Glutamatergic neuron (in vitro differentiated cells): ENCODE measurements around the gene SCG2. TPM values are rescaled to one million over a fixed set of nuclear protein-coding genes. Genes with fewer than 3 reads are reported as not detected.

ENCODE experiments used
- DNase-seq: peaks from one replicate; pipeline ENCODE4 v3.0.0; 2022
- H3K27ac Mint-ChIP-seq: one replicate; pipeline ENCODE4 v1.8.0; 2020; ENCODE audit warnings: mild to moderate bottlenecking, mixed read lengths, inconsistent platforms; ENCODE audit not compliant: unreplicated experiment
- H3K27me3 Mint-ChIP-seq: one replicate; pipeline ENCODE4 v1.8.0; 2020; ENCODE audit warnings: mild to moderate bottlenecking, moderate library complexity, mixed read lengths, inconsistent platforms; ENCODE audit not compliant: unreplicated experiment
- H3K36me3 Mint-ChIP-seq: one replicate; pipeline ENCODE4 v1.8.0; 2020; ENCODE audit warnings: mild to moderate bottlenecking, mixed read lengths, inconsistent platforms; ENCODE audit not compliant: unreplicated experiment
- H3K4me1 Mint-ChIP-seq: one replicate; pipeline ENCODE4 v1.8.0; 2020; ENCODE audit warnings: mild to moderate bottlenecking, low read depth, mixed read lengths, inconsistent platforms; ENCODE audit not compliant: unreplicated experiment
- H3K4me3 Mint-ChIP-seq: one replicate; pipeline ENCODE4 v1.8.0; 2020; ENCODE audit warnings: mild to moderate bottlenecking, mixed read lengths, inconsistent platforms; ENCODE audit not compliant: unreplicated experiment
- H3K9me3 Mint-ChIP-seq: one replicate; pipeline ENCODE4 v1.8.0; 2020; ENCODE audit warnings: mild to moderate bottlenecking, moderate library complexity, mixed read lengths, inconsistent platforms; ENCODE audit not compliant: unreplicated experiment
- total RNA-seq: library from RNA; stranded (reverse); fragmentation: NEBNext Ultra II Directional; extraction: Animal tissue kit (Norgen Biotek cat#: 25700); gene quantifications from one replicate; pipeline ENCODE4 v1.2.1, GENCODE V29; 2021; ENCODE audit not compliant: unreplicated experiment
- TF ChIP-seq, protein P1 (sequence below): fragments of 200-600 bp; sonication (generic); IDR thresholded peaks from one replicate; pipeline ENCODE4 v1.5.0; 2021; ENCODE audit not compliant: partially characterized antibody, unreplicated experiment

The SCG2 gene
- total RNA-seq, 1 donor from 2014 or later, result 38.7 TPM

DNA sequence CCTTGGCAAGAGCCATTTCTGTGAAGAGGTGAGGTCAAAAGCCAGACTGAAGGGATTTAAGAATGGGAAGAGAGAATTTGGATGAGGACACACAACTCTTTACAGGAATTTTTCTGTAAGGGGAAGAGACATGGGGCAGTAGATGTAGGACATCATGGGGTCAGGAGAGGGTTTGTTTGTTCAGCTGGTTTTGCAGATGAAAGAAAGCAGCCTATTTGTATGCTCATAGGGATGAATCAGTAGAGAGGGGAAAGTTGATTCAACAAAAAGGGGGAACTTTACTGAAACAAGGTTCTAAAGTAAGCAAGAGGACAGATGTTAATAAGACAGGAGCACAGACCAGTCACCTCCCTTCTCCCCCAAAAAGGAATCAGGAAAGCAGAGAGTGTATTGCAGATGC lies 11.2 kb downstream of the SCG2 start:
- Mint-ChIP-seq H3K27ac (no peak overlapping the region), H3K4me1 (peaks cover 10% of the 10 kb centered on the region), H3K9me3 (no peaks in the 10 kb centered on the region), H3K4me3 (no peak overlapping the region), H3K27me3 (no peaks in the 10 kb centered on the region), H3K36me3 (no peaks in the 10 kb centered on the region)
- TF ChIP-seq, protein P1, sequence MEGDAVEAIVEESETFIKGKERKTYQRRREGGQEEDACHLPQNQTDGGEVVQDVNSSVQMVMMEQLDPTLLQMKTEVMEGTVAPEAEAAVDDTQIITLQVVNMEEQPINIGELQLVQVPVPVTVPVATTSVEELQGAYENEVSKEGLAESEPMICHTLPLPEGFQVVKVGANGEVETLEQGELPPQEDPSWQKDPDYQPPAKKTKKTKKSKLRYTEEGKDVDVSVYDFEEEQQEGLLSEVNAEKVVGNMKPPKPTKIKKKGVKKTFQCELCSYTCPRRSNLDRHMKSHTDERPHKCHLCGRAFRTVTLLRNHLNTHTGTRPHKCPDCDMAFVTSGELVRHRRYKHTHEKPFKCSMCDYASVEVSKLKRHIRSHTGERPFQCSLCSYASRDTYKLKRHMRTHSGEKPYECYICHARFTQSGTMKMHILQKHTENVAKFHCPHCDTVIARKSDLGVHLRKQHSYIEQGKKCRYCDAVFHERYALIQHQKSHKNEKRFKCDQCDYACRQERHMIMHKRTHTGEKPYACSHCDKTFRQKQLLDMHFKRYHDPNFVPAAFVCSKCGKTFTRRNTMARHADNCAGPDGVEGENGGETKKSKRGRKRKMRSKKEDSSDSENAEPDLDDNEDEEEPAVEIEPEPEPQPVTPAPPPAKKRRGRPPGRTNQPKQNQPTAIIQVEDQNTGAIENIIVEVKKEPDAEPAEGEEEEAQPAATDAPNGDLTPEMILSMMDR, result no peak
- no peak for DNase-seq

- H3K27ac Mint-ChIP-seq, result no peak overlapping the region
- no peaks in the 10 kb centered on the region for H3K36me3 Mint-ChIP-seq
- no peak overlapping the region for H3K4me3 Mint-ChIP-seq
- H3K27me3 Mint-ChIP-seq, result no peaks in the 10 kb centered on the region
- no peaks in the 10 kb centered on the region for H3K9me3 Mint-ChIP-seq
- TF ChIP-seq, protein P1, result no peak
- no peak for DNase-seq
- peaks cover 17% of the 10 kb centered on the region for H3K4me1 Mint-ChIP-seq
Measured at GRCh38 chr2:223589901-223590300, 12.3 kb downstream of the SCG2 start.

- no peak for DNase-seq
- Mint-ChIP-seq H3K4me3 (no peak overlapping the region), H3K9me3 (no peaks in the 10 kb centered on the region), H3K4me1 (peaks cover 17% of the 10 kb centered on the region), H3K27ac (no peak overlapping the region), H3K27me3 (no peaks in the 10 kb centered on the region), H3K36me3 (no peaks in the 10 kb centered on the region)
- TF ChIP-seq, protein P1, result no peak
Measured at GRCh38 chr2:223588251-223588650, 13.9 kb downstream of the SCG2 start.

- no peak overlapping the region for H3K4me3 Mint-ChIP-seq
- TF ChIP-seq, protein P1, result no peak
- H3K27me3 Mint-ChIP-seq, result no peaks in the 10 kb centered on the region
- H3K9me3 Mint-ChIP-seq, result peaks cover 2% of the 10 kb centered on the region
- DNase-seq, result no peak
- peaks cover 19% of the 10 kb centered on the region for H3K4me1 Mint-ChIP-seq
- no peaks in the 10 kb centered on the region for H3K36me3 Mint-ChIP-seq
- no peak overlapping the region for H3K27ac Mint-ChIP-seq
Measured at GRCh38 chr2:223587301-223587700, 14.9 kb downstream of the SCG2 start.

GRCh38 chr2:223586261-223586660 lies 15.9 kb downstream of the SCG2 start:
- H3K9me3 Mint-ChIP-seq, result peaks cover 6% of the 10 kb centered on the region
- H3K36me3 Mint-ChIP-seq, result no peaks in the 10 kb centered on the region
- peaks cover 27% of the 10 kb centered on the region for H3K4me1 Mint-ChIP-seq
- H3K27me3 Mint-ChIP-seq, result peaks cover 4% of the 10 kb centered on the region
- H3K27ac Mint-ChIP-seq, result no peak overlapping the region
- H3K4me3 Mint-ChIP-seq, result no peak overlapping the region
- no peak for DNase-seq
- TF ChIP-seq, protein P1, result no peak
